Measurements from ENCODE around the gene AGR2. TPM values are rescaled to one million over a fixed set of nuclear protein-coding genes. Genes with fewer than 3 reads are reported as not detected.
A peak's percentile ranks its signal among the peaks of the same experiment; 100 is the strongest.

The AGR2 gene
- total RNA-seq, 1 experiment from 2014 or later: 147 TPM

DNA sequence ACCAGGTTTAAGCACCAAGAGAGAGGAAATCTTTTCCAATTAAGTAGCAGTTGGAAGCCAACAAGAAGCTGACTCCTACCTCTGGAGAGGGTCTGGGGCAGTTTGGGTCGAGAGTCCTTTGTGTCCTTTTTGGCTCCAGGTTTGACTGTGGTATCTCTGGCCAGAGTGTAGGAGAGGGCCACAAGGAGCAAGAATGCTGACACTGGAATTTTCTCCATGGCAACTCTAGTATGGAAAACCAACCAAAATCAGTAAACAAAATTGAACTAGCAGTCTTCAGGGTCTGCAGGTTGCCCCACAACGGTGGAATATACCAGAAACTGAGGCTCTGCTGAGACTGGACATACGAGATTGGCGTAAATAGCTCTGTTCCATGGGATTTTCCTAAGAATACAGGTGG is 3.2 kb downstream of the AGR2 start:
- ChIA-PET CTCF (interaction anchor here (0.5 to 2.6 kb wide), 9 partner anchors 46 to 295 kb away, joined by 3 to 9 read pairs (median 5); no protein-coding TSS in a partner anchor), POLR2A (interaction anchor here (1.6 kb wide), 1 partner anchor 9 kb away, joined by 3 read pairs; no protein-coding TSS in a partner anchor)
- H3K4me1 ChIP-seq (ENCODE audit: control insufficient read depth, insufficient read depth, low read length): peaks cover 36% of the 10 kb centered on the region
- H3K27ac ChIP-seq (ENCODE audit: low read length): peak overlapping the region; percentile 75
- BruUV-seq (replicated peaks): no TSS peak
- intact Hi-C loops (cut with micrococcal nuclease; ENCODE audit: unreplicated experiment): loop anchor here (5.0 kb wide), 1 partner anchor 99 kb away; no protein-coding TSS in a partner anchor
- ATAC-seq (no peak), DNase-seq (ENCODE audit: low read depth, low spot score) (no peak)
- peaks cover 20% of the 10 kb centered on the region for H3K36me3 ChIP-seq (ENCODE audit: control insufficient read depth, insufficient read depth, low read length)
- no peak for TF ChIP-seq POLR2AphosphoS5 (IDR thresholded peaks at IDR 0.05; ENCODE audit: low read depth, low read length)
- TF ChIP-seq SIN3A (IDR thresholded peaks at IDR 0.05; ENCODE audit: borderline replicate concordance, insufficient read depth, low read depth, low read length): no peak
- TF ChIP-seq, protein P1, sequence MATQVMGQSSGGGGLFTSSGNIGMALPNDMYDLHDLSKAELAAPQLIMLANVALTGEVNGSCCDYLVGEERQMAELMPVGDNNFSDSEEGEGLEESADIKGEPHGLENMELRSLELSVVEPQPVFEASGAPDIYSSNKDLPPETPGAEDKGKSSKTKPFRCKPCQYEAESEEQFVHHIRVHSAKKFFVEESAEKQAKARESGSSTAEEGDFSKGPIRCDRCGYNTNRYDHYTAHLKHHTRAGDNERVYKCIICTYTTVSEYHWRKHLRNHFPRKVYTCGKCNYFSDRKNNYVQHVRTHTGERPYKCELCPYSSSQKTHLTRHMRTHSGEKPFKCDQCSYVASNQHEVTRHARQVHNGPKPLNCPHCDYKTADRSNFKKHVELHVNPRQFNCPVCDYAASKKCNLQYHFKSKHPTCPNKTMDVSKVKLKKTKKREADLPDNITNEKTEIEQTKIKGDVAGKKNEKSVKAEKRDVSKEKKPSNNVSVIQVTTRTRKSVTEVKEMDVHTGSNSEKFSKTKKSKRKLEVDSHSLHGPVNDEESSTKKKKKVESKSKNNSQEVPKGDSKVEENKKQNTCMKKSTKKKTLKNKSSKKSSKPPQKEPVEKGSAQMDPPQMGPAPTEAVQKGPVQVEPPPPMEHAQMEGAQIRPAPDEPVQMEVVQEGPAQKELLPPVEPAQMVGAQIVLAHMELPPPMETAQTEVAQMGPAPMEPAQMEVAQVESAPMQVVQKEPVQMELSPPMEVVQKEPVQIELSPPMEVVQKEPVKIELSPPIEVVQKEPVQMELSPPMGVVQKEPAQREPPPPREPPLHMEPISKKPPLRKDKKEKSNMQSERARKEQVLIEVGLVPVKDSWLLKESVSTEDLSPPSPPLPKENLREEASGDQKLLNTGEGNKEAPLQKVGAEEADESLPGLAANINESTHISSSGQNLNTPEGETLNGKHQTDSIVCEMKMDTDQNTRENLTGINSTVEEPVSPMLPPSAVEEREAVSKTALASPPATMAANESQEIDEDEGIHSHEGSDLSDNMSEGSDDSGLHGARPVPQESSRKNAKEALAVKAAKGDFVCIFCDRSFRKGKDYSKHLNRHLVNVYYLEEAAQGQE (IDR thresholded peaks at IDR 0.05; ENCODE audit: insufficient read depth in 1 of 2, low read depth in 2 of 2, low read length in 1 of 2): no peak
- TF ChIP-seq TCF7L2 (IDR thresholded peaks at IDR 0.05; ENCODE audit: low read depth, low read length): no peak
- TF ChIP-seq, protein P2, sequence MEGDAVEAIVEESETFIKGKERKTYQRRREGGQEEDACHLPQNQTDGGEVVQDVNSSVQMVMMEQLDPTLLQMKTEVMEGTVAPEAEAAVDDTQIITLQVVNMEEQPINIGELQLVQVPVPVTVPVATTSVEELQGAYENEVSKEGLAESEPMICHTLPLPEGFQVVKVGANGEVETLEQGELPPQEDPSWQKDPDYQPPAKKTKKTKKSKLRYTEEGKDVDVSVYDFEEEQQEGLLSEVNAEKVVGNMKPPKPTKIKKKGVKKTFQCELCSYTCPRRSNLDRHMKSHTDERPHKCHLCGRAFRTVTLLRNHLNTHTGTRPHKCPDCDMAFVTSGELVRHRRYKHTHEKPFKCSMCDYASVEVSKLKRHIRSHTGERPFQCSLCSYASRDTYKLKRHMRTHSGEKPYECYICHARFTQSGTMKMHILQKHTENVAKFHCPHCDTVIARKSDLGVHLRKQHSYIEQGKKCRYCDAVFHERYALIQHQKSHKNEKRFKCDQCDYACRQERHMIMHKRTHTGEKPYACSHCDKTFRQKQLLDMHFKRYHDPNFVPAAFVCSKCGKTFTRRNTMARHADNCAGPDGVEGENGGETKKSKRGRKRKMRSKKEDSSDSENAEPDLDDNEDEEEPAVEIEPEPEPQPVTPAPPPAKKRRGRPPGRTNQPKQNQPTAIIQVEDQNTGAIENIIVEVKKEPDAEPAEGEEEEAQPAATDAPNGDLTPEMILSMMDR (IDR thresholded peaks at IDR 0.05): no peak
- no peaks in the 10 kb centered on the region for H3K9me3 ChIP-seq (ENCODE audit: control insufficient read depth, insufficient read depth, low read depth, low read length)
- in situ Hi-C loops (cut with HindIII; ENCODE audit: low pct_unique_long_range_greater_than_20kb, low sequenced_read_pairs): no loop called here
- H3K4me3 ChIP-seq (ENCODE audit: low read depth in 2 of 2, low read length in 2 of 2): no peak overlapping the region
- no peaks in the 10 kb centered on the region for H3K27me3 ChIP-seq (ENCODE audit: control insufficient read depth, insufficient read depth, low read length)

DNA sequence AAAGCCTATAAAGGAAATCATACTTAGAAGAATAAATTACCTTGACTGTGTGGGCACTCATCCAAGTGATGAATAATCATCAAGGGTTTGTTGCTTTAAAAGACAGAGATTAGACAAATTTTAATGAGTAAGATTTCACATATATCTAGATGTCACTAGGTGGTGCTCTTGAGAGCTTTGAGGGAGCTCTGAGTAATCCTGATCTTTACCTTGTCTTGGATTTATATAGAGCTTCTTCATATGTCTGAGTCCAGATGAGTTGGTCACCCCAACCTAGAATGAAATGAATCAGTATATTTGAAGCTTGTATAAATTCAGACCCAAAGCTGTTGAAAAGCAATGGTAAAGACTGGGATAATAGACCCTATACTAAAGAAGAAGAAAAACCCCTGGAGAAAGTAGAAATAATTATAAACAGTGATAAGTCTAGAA is 3.7 kb downstream of the AGR2 start:
- Histone ChIP-seq H3K27me3 (ENCODE audit: control insufficient read depth, insufficient read depth, low read length) (no peaks in the 10 kb centered on the region), H3K36me3 (ENCODE audit: control insufficient read depth, insufficient read depth, low read length) (peaks cover 23% of the 10 kb centered on the region), H3K4me3 (ENCODE audit: low read depth in 2 of 2, low read length in 2 of 2) (no peak overlapping the region), H3K9me3 (ENCODE audit: control insufficient read depth, insufficient read depth, low read depth, low read length) (no peaks in the 10 kb centered on the region), H3K27ac (ENCODE audit: low read length) (peak overlapping the region; percentile 75), H3K4me1 (ENCODE audit: control insufficient read depth, insufficient read depth, low read length) (peaks cover 36% of the 10 kb centered on the region)
- ChIA-PET CTCF (interaction anchor here (0.5 to 2.6 kb wide), 10 partner anchors 52 to 1497 kb away, joined by 3 to 9 read pairs (median 5); no protein-coding TSS in a partner anchor), POLR2A (interaction anchor here (1.6 kb wide), 1 partner anchor 9 kb away, joined by 3 read pairs; no protein-coding TSS in a partner anchor)
- intact Hi-C loops (cut with micrococcal nuclease; ENCODE audit: unreplicated experiment): loop anchor here (5.0 kb wide), 1 partner anchor 99 kb away; no protein-coding TSS in a partner anchor
- no TSS peak for BruUV-seq (replicated peaks)
- no peak for TF ChIP-seq SIN3A (IDR thresholded peaks at IDR 0.05; ENCODE audit: borderline replicate concordance, insufficient read depth, low read depth, low read length)
- TF ChIP-seq, protein P2 (IDR thresholded peaks at IDR 0.05): peak; percentile 75; the same call in 1 of the 2 replicates
- TF ChIP-seq TCF7L2 (IDR thresholded peaks at IDR 0.05; ENCODE audit: low read depth, low read length): no peak
- TF ChIP-seq, protein P1 (IDR thresholded peaks at IDR 0.05; ENCODE audit: insufficient read depth in 1 of 2, low read depth in 2 of 2, low read length in 1 of 2): no peak
- no peak for DNase-seq (ENCODE audit: low read depth, low spot score)
- in situ Hi-C loops (cut with HindIII; ENCODE audit: low pct_unique_long_range_greater_than_20kb, low sequenced_read_pairs): no loop called here
- ATAC-seq: peak; percentile 43; the same call in 1 of the 2 replicates

All from Panc1 (cell line).